HG03571 (cell line): ENCODE data around the gene SLC17A5.
"Not testable (repeated sequence)": the region's sequence is repeated elsewhere in the genome, so short reads cannot be mapped to it uniquely, and the experiment has no call there.

Experiments used
- ATAC-seq: cut with Tn5 transposase; IDR thresholded peaks from one replicate; pipeline ENCODE4 v1.9.1; 2021; ENCODE audit not compliant: unreplicated experiment

The SLC17A5 gene

GRCh38 chr6:73618082-73618481 lies 35.7 kb downstream of the SLC17A5 start:
- not testable (repeated sequence) for ATAC-seq

GRCh38 chr6:73614802-73615201 lies 39.0 kb downstream of the SLC17A5 start:
- no peak for ATAC-seq

- no peak for ATAC-seq
Measured at GRCh38 chr6:73613806-73614536, 39.8 kb downstream of the SLC17A5 start.

GRCh38 chr6:73612611-73613010 lies 41.2 kb downstream of the SLC17A5 start:
- no peak for ATAC-seq

- ATAC-seq = no peak
Measured at GRCh38 chr6:73610444-73611275, 43.1 kb downstream of the SLC17A5 start.

- no peak for ATAC-seq
Measured at GRCh38 chr6:73608761-73609160, 45.0 kb downstream of the SLC17A5 start.

GRCh38 chr6:73606428-73606827 lies 47.4 kb downstream of the SLC17A5 start:
- no peak for ATAC-seq

- no peak for ATAC-seq
Measured at GRCh38 chr6:73604461-73604860, 49.3 kb downstream of the SLC17A5 start.

GRCh38 chr6:73604020-73604419 lies 49.8 kb downstream of the SLC17A5 start:
- no peak for ATAC-seq

- ATAC-seq = peak; percentile 5
Measured at GRCh38 chr6:73586416-73586974, 67.3 kb downstream of the SLC17A5 start.

- peak; percentile 75 for ATAC-seq
Measured at GRCh38 chr6:73585566-73586415, 68.0 kb downstream of the SLC17A5 start.

GRCh38 chr6:73581293-73581692 lies 72.5 kb downstream of the SLC17A5 start:
- no peak for ATAC-seq

GRCh38 chr6:73580247-73581149 lies 73.3 kb downstream of the SLC17A5 start:
- peak; percentile 63 for ATAC-seq

- ATAC-seq = no peak
Measured at GRCh38 chr6:73579851-73580246, 73.9 kb downstream of the SLC17A5 start.

GRCh38 chr6:73579389-73579788 lies 74.4 kb downstream of the SLC17A5 start:
- ATAC-seq = no peak

GRCh38 chr6:73577676-73578075 lies 76.1 kb downstream of the SLC17A5 start:
- ATAC-seq = no peak

GRCh38 chr6:73572531-73572930 lies 81.3 kb downstream of the SLC17A5 start:
- not testable (repeated sequence) for ATAC-seq

GRCh38 chr6:73571218-73572181 lies 82.3 kb downstream of the SLC17A5 start:
- ATAC-seq = not testable (repeated sequence)

- no peak for ATAC-seq
Measured at GRCh38 chr6:73569121-73569520, 84.7 kb downstream of the SLC17A5 start.
